Measurements from ENCODE around the gene KCNN3. TPM values are rescaled to one million over a fixed set of nuclear protein-coding genes. Genes with fewer than 3 reads are reported as not detected.

KCNN3 gene
- total and polyA plus RNA-seq, 2 of the 13 experiments (the other 11 are each of a cell fraction or from before 2014, with no cell fraction given) = not detected

GRCh38 chr1:154837672-154838171 is 32.4 kb downstream of the KCNN3 start:
- no TSS peak for BruUV-seq (replicated peaks)
- DNase-seq (ENCODE audit: low spot score) (no peak), FAIRE-seq (no peak), ATAC-seq (no peak)
- Histone ChIP-seq H3K27ac (ENCODE audit: extremely low read length, insufficient read depth, low read length) (no peak overlapping the region), H3K79me2 (ENCODE audit: insufficient read depth, low read length) (no peaks in the 10 kb centered on the region), H3K9me3 (ENCODE audit: low read length) (no peaks in the 10 kb centered on the region), H3K4me1 (ENCODE audit: insufficient read depth, low read length) (no peaks in the 10 kb centered on the region), H3K4me2 (ENCODE audit: low read depth, low read length) (no peak overlapping the region), H3K27me3 (ENCODE audit: control insufficient read depth in 1 of 2, insufficient read depth in 2 of 2, low read length in 2 of 2) (peaks cover 13 to 78% of the 10 kb centered on the region in 2 experiments), H4K20me1 (ENCODE audit: insufficient read depth, low read length) (no peaks in the 10 kb centered on the region), H3K9ac (ENCODE audit: insufficient read depth, low read depth, low read length) (no peak overlapping the region), H2AFZ (ENCODE audit: low read length) (no peak overlapping the region), H3K36me3 (replicated peaks in 1 of 2; ENCODE audit: control insufficient read depth in 1 of 2, insufficient read depth in 2 of 2, low read length in 2 of 2) (no peaks in the 10 kb centered on the region), H3K4me3 (replicated peaks in 1 of 3; ENCODE audit: insufficient read depth in 1 of 3, low read depth in 2 of 3, low read length in 3 of 3) (no peak overlapping the region)
- in situ Hi-C loops (cut with HindIII; ENCODE audit: extremely low pct_ligation_motif_present, low pct_unique_long_range_greater_than_20kb) (no loop called here), intact Hi-C loops (cut with micrococcal nuclease; ENCODE audit: unreplicated experiment) (no loop called here)
- CTCF ChIA-PET (ENCODE audit: low intra/inter-chr PET ratio, low total read pairs) = no interaction called here
- POLR2A ChIA-PET = no interaction called here
- WGBS (ENCODE audit: low lambda C conversion rate) = 36% methylated on average over 7 of the region's 13 CpGs
- TF ChIP-seq ZBTB14 (CRISPR knock-in tag; IDR thresholded peaks at IDR 0.05) (no peak), SRY (CRISPR knock-in tag; IDR thresholded peaks at IDR 0.05) (no peak), ATF4 (CRISPR knock-in tag; IDR thresholded peaks at IDR 0.05) (no peak), ZFP36L1 (CRISPR knock-in tag; IDR thresholded peaks at IDR 0.05) (no peak), TARDBP (CRISPR knock-in tag; IDR thresholded peaks at IDR 0.05) (no peak), HNRNPK (IDR thresholded peaks at IDR 0.05; ENCODE audit: low read depth, low read length, poor library complexity, severe bottlenecking) (no peak), RXRA (CRISPR knock-in tag; IDR thresholded peaks at IDR 0.05) (no peak), ZNF234 (CRISPR knock-in tag; conservative IDR thresholded peaks at IDR 0.05) (no peak), ADNP (CRISPR knock-in tag; IDR thresholded peaks at IDR 0.05) (no peak), ZNF788 (CRISPR knock-in tag; IDR thresholded peaks at IDR 0.05; ENCODE audit: borderline replicate concordance) (no peak), YY1 (IDR thresholded peaks at IDR 0.05; ENCODE audit: insufficient read depth, insufficient replicate concordance, low read depth, low read length) (no peak), ZBTB1 (CRISPR knock-in tag; IDR thresholded peaks at IDR 0.05; ENCODE audit: borderline replicate concordance) (no peak), FOXC1 (CRISPR knock-in tag; IDR thresholded peaks at IDR 0.05; ENCODE audit: borderline replicate concordance) (no peak), SOX6 (IDR thresholded peaks at IDR 0.05) (no peak), SOX6 (CRISPR knock-in tag; IDR thresholded peaks at IDR 0.05) (no peak), ZNF230 (CRISPR knock-in tag; IDR thresholded peaks at IDR 0.05) (no peak), NFE2 (CRISPR knock-in tag; IDR thresholded peaks at IDR 0.05) (no peak), ZNF205 (CRISPR knock-in tag; IDR thresholded peaks at IDR 0.05) (no peak)

Measured in HepG2 (cell line).